Stimulated activated CD8-positive, alpha-beta memory T cell treated with anti-CD3 and anti-CD28 coated beads, Interleukin-7, amount 100 ng/mL, for 4 hours (primary cell): ENCODE results near the gene NXN.
"Not testable (repeated sequence)": the region's sequence is repeated elsewhere in the genome, so short reads cannot be mapped to it uniquely, and the experiment has no call there.

Source experiments
- DNase-seq, 2 donors: peaks; one replicate each; pipeline ENCODE4 v3.0.0-alpha.2; 2020; ENCODE audit warnings: low read depth in 2 of 2

The NXN gene

GRCh38 chr17:953767-954166 is 25.8 kb downstream of the NXN start:
- no peak for DNase-seq

GRCh38 chr17:952592-952991 is 27.0 kb downstream of the NXN start:
- DNase-seq = not testable (repeated sequence)

GRCh38 chr17:951325-952132 is 28.0 kb downstream of the NXN start:
- no peak for DNase-seq

- DNase-seq = no peak
These were observed 29.8 kb downstream of the NXN start for GRCh38 chr17:949623-950303.

GRCh38 chr17:948284-948852 is 31.2 kb downstream of the NXN start:
- no peak for DNase-seq

GRCh38 chr17:946510-947236 is 32.9 kb downstream of the NXN start:
- no peak for DNase-seq

- no peak for DNase-seq
These were observed 33.9 kb downstream of the NXN start for GRCh38 chr17:945672-946071.

GRCh38 chr17:944266-944826 is 35.2 kb downstream of the NXN start:
- DNase-seq = no peak

DNA sequence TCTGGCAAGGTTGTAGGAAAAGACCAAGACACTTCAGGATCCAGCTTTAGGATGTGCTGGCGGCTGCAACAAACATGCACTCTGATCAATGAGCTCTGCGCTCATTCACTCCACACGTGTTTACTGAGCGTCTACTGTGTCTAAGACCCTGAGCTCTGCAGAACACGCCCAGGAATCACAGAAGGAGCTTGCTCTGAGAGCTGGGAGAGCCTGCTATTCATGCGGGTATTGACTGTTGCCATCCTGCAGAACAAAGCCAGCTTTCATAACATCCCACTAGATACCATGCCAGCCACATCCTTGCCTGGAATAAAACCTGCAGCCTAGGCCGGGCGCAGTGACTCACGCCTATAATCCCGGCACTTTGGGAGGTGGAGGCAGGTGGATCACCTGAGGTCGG is 44.1 kb downstream of the NXN start:
- no peak for DNase-seq

GRCh38 chr17:933312-934073 is 46.1 kb downstream of the NXN start:
- no peak for DNase-seq

- no peak for DNase-seq
These were observed 49.3 kb downstream of the NXN start for GRCh38 chr17:930258-930657.

- no peak for DNase-seq
These were observed 50.0 kb downstream of the NXN start for GRCh38 chr17:929586-929985.

DNA sequence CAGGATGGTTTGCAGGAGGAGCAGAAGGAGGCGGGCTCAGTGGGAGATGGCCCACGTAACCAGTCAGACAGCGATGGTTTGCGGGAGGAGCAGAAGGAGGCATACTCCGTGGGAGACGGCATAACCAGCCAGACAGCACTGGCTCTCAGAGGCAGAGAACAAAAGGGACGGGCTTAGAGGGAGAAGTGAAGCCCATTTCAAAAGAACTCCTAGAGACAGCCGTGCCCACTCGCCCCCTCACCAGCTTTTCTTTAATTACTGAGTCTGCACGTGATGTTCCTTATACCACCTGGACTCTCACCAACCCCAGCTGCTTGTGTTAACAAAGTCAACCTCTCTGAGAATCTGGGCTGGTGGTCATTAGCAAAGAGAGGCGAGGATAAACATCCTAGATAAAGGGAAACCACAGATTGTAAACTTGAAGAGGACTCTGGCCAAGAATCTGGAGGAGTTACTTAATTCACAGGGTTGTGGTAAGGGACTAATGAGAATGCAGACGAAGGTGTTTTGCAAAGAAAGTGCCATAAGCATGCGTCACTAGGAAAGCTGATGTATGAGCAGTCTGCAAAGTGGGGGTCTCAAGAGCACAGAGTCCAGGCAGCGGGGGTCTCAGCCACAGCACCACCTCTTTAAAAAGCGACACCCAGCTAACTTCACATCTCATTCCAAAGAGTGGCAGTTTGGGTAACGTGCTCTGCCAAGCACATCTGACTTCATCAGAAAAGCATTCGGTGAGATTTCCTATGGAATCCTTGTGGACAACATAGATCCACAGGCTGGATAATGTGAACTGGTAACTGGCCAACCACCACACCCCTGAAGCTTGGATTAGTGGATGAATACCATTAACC is 51.7 kb downstream of the NXN start:
- no peak for DNase-seq

DNA sequence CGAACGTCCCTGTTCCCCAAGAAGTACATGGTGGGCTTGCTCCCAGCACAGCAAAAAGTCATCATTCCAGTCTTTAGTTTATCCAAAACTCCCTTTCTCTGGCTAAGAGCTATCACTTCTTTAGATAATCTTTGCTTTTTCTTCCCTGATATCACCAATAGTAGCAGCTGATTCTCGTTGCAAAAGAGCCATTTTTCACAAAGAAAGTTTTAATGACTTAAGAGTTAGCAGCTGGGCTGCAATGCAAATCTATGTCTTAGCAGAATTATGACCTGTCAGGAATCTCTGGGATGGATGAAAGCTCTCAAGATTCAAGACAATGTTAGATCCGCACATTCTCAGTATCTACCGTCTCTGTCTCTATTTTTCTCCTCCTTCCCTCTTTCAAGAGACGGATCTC is 53.8 kb downstream of the NXN start:
- DNase-seq = no peak

DNA sequence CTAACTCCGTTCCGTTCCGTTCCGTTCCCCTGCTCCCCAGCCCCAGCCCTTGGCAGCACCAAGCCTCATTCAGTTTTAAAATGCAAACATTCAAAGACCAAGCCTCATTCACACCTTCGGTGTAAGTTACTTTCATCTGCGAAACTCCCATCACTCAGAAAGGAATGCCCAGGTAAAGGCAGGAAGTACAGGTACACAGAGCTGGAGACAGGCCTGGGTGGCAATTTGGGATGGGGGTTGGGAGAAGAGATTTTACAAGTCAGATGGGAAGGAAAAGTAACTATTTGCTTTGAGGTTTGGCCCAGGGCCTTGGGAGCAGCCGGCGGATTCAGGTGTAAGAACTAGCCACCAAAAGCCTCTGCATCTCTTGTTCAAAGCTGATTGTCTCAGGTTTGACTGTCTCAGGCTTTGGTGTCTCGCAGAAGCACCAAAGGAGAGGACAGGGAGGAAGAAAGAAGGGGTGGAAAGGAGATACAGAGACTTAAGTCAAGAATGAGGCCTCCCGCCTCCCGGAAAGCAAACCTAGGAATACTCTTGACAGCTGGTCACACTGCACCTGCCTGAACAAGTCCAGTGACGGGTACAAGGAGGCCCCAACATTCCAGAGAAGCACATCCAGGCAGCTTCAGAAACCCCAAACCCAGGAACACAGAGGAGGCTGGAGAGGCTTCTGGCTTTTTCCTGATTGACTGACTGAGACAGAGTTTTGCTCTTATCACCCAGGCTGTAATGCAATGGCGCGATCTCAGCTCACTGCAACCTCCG is 54.7 kb downstream of the NXN start:
- DNase-seq = no peak

- not testable (repeated sequence) for DNase-seq
These were observed 55.3 kb downstream of the NXN start for GRCh38 chr17:924306-924705.

DNA sequence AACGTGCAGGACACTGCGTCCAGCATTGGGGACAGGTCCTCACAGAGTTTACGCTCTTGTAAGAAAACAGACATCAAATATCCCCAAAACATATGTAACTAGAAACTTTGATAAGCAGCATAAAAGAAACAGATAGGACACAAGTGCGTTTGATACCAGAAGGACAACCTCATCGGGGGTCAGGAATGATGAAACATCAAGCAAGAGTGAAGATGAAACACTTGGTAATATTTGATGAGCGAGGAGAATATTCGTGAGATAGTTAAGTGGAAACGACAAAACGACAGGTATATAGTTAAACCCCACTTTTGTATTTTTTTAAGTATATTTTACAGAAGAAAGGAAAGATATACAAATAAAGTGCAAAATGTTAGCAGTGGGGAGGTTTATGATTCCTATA is 55.9 kb downstream of the NXN start:
- DNase-seq = no peak

DNA sequence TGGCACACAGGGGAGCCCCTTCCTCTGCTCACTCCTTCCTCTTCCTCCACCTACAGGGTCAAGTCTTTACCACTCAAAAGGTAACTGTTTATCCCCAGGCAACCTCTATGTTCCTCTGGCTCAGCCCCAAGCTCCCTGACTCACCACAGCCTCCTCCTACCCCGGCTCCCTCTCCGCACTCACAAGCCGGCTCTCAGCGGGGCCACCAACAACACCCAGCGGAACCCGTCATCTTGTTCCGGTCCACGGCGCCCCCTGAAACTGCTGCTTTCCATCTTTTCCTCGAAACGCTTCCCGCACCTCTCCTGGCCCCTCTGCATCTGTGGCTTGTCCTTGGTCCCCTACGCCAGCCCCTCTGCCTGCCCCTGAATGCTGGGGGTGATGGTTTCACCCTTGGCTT is 58.4 kb downstream of the NXN start:
- no peak for DNase-seq

GRCh38 chr17:920190-920589 is 59.4 kb downstream of the NXN start:
- DNase-seq = no peak
